AG09319 (cell line): ENCODE data around the gene HDAC7.

Experiments
- DNase-seq: peaks from one replicate; pipeline ENCODE4 v3.0.0-alpha.2; 2010; ENCODE audit warnings: low read depth; ENCODE audit errors: extremely low read depth
- CTCF ChIP-seq: IDR thresholded peaks from 2 replicates; pipeline ENCODE4 v1.5.1; 2011; ENCODE audit warnings: low read depth, mild to moderate bottlenecking, inconsistent platforms, low read length, moderate library complexity

The HDAC7 gene

GRCh38 chr12:47841501-47841900, 21.8 kb upstream of the HDAC7 start:
- no peak for DNase-seq
- TF ChIP-seq CTCF = no peak

- TF ChIP-seq CTCF = no peak
- no peak for DNase-seq
These were observed 20.9 kb upstream of the HDAC7 start for GRCh38 chr12:47840571-47840970.

- DNase-seq = no peak
- no peak for TF ChIP-seq CTCF
These were observed 19.6 kb upstream of the HDAC7 start for GRCh38 chr12:47839214-47839876.

- DNase-seq = no peak
- peak; percentile 43 for TF ChIP-seq CTCF
These were observed 18.7 kb upstream of the HDAC7 start for GRCh38 chr12:47838286-47838931.

- DNase-seq = no peak
- peak; percentile 85 for TF ChIP-seq CTCF
These were observed 17.8 kb upstream of the HDAC7 start for GRCh38 chr12:47837190-47838171.

- DNase-seq = no peak
- TF ChIP-seq CTCF = no peak
These were observed 16.1 kb upstream of the HDAC7 start for GRCh38 chr12:47835831-47836155.
